ENCODE measurements around the gene RPAP3. TPM values are rescaled to one million over a fixed set of nuclear protein-coding genes. Genes with fewer than 3 reads are reported as not detected.

The RPAP3 gene
- total and polyA plus RNA-seq, 9 of the 15 experiments (the other 6 are each of a cell fraction or from before 2014, with no cell fraction given): 40.0 to 92.1 (median 54.1) TPM

DNA sequence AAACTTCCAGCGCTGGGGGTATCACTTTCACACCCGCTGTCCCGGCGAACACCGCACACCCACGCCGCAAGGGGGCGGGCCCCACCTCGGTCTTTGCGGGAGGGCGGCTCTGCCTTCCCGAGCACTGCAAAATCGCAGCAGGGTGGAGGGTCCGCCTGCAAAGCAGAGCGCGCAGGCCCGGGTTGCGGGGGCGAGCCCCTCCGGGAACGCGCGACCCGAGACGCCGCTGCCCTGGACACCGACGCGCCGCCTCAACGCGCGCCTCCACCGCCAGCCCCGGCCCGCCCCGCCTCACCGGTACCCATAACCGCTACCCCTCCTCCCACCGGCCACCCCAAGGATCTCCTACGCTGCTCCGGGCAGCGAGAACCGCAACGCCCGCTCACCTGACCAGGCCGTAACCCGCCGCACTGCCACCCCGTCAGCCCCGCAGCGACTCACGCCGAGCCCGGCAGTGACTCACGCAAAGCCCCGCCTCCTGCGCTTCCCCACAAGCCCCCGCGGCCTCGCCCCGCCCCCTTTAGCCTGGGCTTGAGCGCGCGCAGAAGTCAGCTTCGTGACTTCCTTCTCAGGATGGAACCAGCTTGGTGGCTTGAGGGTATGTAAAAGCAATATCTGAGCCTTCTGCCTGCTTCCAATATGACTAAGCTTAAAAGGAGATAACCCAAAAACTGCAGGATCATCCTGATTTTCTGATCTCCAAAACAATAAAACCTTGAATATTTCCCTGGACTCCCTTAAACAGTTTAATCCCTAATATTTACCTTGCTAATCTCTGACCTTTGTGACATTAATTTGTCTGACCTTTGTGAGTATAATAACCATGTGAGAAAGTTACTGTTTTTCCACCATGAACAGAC is at the start of gene RPAP3 (continued):
- TF ChIP-seq ZNF282 (CRISPR knock-in tag; IDR thresholded peaks at IDR 0.05) (0 out of 2 replicates have a peak, but pooled peaks have one; percentile 72), ZNF184 (CRISPR knock-in tag; IDR thresholded peaks at IDR 0.05) (no peak), SRSF9 (IDR thresholded peaks at IDR 0.05; ENCODE audit: borderline replicate concordance, low read depth, low read length) (no peak), RHOXF2B (CRISPR knock-in tag; conservative IDR thresholded peaks at IDR 0.05) (no peak), NR2F6 (CRISPR knock-in tag; IDR thresholded peaks at IDR 0.05) (no peak), NRF1 (conservative IDR thresholded peaks at IDR 0.05 in 1 of 2, IDR thresholded peaks at IDR 0.05 in 1 of 2) (peak; percentile 90 to 92), ZEB2 (IDR thresholded peaks at IDR 0.05) (no peak; the same call in 1 of the 2 replicates), MIER1 (IDR thresholded peaks at IDR 0.05; ENCODE audit: low read depth) (no peak), SIX5 (IDR thresholded peaks at IDR 0.05; ENCODE audit: borderline replicate concordance in 1 of 2, insufficient read depth in 1 of 2, low read depth in 1 of 2, low read length in 2 of 2) (no peak), ZNF140 (CRISPR knock-in tag; IDR thresholded peaks at IDR 0.05) (no peak), ZNF274 (IDR thresholded peaks at IDR 0.05; ENCODE audit: borderline replicate concordance, low read depth, low read length) (no peak), ZNF668 (CRISPR knock-in tag; IDR thresholded peaks at IDR 0.05) (no peak), ZBTB7A (IDR thresholded peaks at IDR 0.05; ENCODE audit: borderline replicate concordance, control insufficient read depth, low read depth, low read length) (0 out of 2 replicates have a peak, but pooled peaks have one; percentile 52), ESRRB (CRISPR knock-in tag; IDR thresholded peaks at IDR 0.05; ENCODE audit: borderline replicate concordance) (no peak), JUND (IDR thresholded peaks at IDR 0.05; ENCODE audit: borderline replicate concordance, low read depth, low read length) (peak; percentile 93), JUND (tag; IDR thresholded peaks at IDR 0.05; ENCODE audit: borderline replicate concordance, low read depth, low read length) (peak; percentile 59; the same call in 2 of the 3 replicates), SRSF1 (IDR thresholded peaks at IDR 0.05; ENCODE audit: low read depth, low read length) (no peak), ZFPM2 (CRISPR knock-in tag; IDR thresholded peaks at IDR 0.05) (no peak), KAT8 (IDR thresholded peaks at IDR 0.05; ENCODE audit: low read depth) (no peak), JUN (IDR thresholded peaks at IDR 0.05; ENCODE audit: borderline replicate concordance, low read depth, low read length) (peak; percentile 81; the same call in 1 of the 2 replicates), JUN (CRISPR knock-in tag; IDR thresholded peaks at IDR 0.05; ENCODE audit: borderline replicate concordance) (no peak), RFX7 (CRISPR knock-in tag; IDR thresholded peaks at IDR 0.05) (no peak), NCOA1 (IDR thresholded peaks at IDR 0.05; ENCODE audit: low read depth) (no peak; the same call in 1 of the 2 replicates), PCBP2 (IDR thresholded peaks at IDR 0.05; ENCODE audit: low read depth, low read length, poor library complexity, severe bottlenecking) (peak; percentile 9)
- TF ChIP-seq, protein P1, sequence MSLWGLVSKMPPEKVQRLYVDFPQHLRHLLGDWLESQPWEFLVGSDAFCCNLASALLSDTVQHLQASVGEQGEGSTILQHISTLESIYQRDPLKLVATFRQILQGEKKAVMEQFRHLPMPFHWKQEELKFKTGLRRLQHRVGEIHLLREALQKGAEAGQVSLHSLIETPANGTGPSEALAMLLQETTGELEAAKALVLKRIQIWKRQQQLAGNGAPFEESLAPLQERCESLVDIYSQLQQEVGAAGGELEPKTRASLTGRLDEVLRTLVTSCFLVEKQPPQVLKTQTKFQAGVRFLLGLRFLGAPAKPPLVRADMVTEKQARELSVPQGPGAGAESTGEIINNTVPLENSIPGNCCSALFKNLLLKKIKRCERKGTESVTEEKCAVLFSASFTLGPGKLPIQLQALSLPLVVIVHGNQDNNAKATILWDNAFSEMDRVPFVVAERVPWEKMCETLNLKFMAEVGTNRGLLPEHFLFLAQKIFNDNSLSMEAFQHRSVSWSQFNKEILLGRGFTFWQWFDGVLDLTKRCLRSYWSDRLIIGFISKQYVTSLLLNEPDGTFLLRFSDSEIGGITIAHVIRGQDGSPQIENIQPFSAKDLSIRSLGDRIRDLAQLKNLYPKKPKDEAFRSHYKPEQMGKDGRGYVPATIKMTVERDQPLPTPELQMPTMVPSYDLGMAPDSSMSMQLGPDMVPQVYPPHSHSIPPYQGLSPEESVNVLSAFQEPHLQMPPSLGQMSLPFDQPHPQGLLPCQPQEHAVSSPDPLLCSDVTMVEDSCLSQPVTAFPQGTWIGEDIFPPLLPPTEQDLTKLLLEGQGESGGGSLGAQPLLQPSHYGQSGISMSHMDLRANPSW (CRISPR knock-in tag; IDR thresholded peaks at IDR 0.05): no peak
- TF ChIP-seq, protein P2, sequence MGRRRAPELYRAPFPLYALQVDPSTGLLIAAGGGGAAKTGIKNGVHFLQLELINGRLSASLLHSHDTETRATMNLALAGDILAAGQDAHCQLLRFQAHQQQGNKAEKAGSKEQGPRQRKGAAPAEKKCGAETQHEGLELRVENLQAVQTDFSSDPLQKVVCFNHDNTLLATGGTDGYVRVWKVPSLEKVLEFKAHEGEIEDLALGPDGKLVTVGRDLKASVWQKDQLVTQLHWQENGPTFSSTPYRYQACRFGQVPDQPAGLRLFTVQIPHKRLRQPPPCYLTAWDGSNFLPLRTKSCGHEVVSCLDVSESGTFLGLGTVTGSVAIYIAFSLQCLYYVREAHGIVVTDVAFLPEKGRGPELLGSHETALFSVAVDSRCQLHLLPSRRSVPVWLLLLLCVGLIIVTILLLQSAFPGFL (CRISPR knock-in tag; IDR thresholded peaks at IDR 0.05): no peak

Data from K562 (cell line).